ENCODE measurements around the gene BCOR.

BCOR gene

GRCh38 chrX:40091691-40092421 lies 5.9 kb downstream of the BCOR start:
- Histone ChIP-seq H3K9me3 (no peaks in the 10 kb centered on the region), H3K27me3 (peaks cover 9% of the 10 kb centered on the region), H3K4me1 (ENCODE audit: control insufficient read depth in 1 of 2, insufficient read depth in 1 of 2, low read depth in 1 of 2, low read length in 1 of 2) (peaks cover 34% of the 10 kb centered on the region in 2 experiments), H3K36me3 (no peaks in the 10 kb centered on the region), H3K27ac (no peak overlapping the region), H3K4me3 (ENCODE audit: low read depth in 1 of 2, low read length in 1 of 2) (no peak overlapping the region)
- TF ChIP-seq CTCF (IDR thresholded peaks at IDR 0.05) = no peak

- Histone ChIP-seq H3K27ac (no peak overlapping the region), H3K4me1 (ENCODE audit: control insufficient read depth in 1 of 2, insufficient read depth in 1 of 2, low read depth in 1 of 2, low read length in 1 of 2) (peaks cover 34% of the 10 kb centered on the region in 2 experiments), H3K36me3 (no peaks in the 10 kb centered on the region), H3K4me3 (ENCODE audit: low read depth in 1 of 2, low read length in 1 of 2) (peak overlapping the region in 1 of 2 experiments; percentile 55), H3K9me3 (no peaks in the 10 kb centered on the region), H3K27me3 (peaks cover 9% of the 10 kb centered on the region)
- TF ChIP-seq CTCF (IDR thresholded peaks at IDR 0.05) = no peak
These were observed 6.8 kb downstream of the BCOR start for GRCh38 chrX:40090961-40091360.

- peaks cover 9% of the 10 kb centered on the region for H3K27me3 ChIP-seq
These were observed 7.5 kb downstream of the BCOR start for GRCh38 chrX:40090050-40090804.

GRCh38 chrX:40088803-40089540 lies 8.8 kb downstream of the BCOR start:
- H3K9me3 ChIP-seq = no peaks in the 10 kb centered on the region
- no peaks in the 10 kb centered on the region for H3K27me3 ChIP-seq
- no peaks in the 10 kb centered on the region for H3K36me3 ChIP-seq
- H3K4me3 ChIP-seq (ENCODE audit: low read depth in 1 of 2, low read length in 1 of 2) = no peak overlapping the region
- TF ChIP-seq CTCF (IDR thresholded peaks at IDR 0.05) = no peak
- H3K4me1 ChIP-seq (ENCODE audit: control insufficient read depth in 1 of 2, insufficient read depth in 1 of 2, low read depth in 1 of 2, low read length in 1 of 2) = peaks cover 17 to 21% of the 10 kb centered on the region in 2 experiments
- H3K27ac ChIP-seq = no peak overlapping the region

More at GRCh38 chrX:40090050-40090804, 7.5 kb downstream of the BCOR start:
- peak overlapping the region; percentile 55 to 66 for H3K4me3 ChIP-seq (ENCODE audit: low read depth in 1 of 2, low read length in 1 of 2)
- H3K4me1 ChIP-seq (ENCODE audit: control insufficient read depth in 1 of 2, insufficient read depth in 1 of 2, low read depth in 1 of 2, low read length in 1 of 2) = peaks cover 29 to 32% of the 10 kb centered on the region in 2 experiments
- H3K9me3 ChIP-seq = no peaks in the 10 kb centered on the region
- TF ChIP-seq CTCF (IDR thresholded peaks at IDR 0.05) = no peak
- H3K36me3 ChIP-seq = no peaks in the 10 kb centered on the region
- H3K27ac ChIP-seq = peak overlapping the region; percentile 10

GRCh38 chrX:40088299-40088625 lies 9.5 kb downstream of the BCOR start:
- Histone ChIP-seq H3K4me1 (ENCODE audit: control insufficient read depth in 1 of 2, insufficient read depth in 1 of 2, low read depth in 1 of 2, low read length in 1 of 2) (peaks cover 17 to 21% of the 10 kb centered on the region in 2 experiments), H3K27me3 (no peaks in the 10 kb centered on the region), H3K9me3 (no peaks in the 10 kb centered on the region), H3K27ac (no peak overlapping the region), H3K36me3 (no peaks in the 10 kb centered on the region), H3K4me3 (ENCODE audit: low read depth in 1 of 2, low read length in 1 of 2) (no peak overlapping the region)
- no peak for TF ChIP-seq CTCF (IDR thresholded peaks at IDR 0.05)

All from neutrophil (primary cell).